K562 (cell line): ENCODE measurements around the gene XPR1. TPM values are rescaled to one million over a fixed set of nuclear protein-coding genes. Genes with fewer than 3 reads are reported as not detected.
A peak's percentile ranks its signal among the peaks of the same experiment; 100 is the strongest.

Experiments used
- MAX ChIP-seq: sonication (generic); formaldehyde crosslinking; IDR thresholded peaks from 2 replicates; pipeline ENCODE4 v1.9.0; 2022; ENCODE audit warnings: mild to moderate bottlenecking, missing genetic modification reagents
- PHF8 ChIP-seq: fragments of 200-600 bp; sonication (generic); IDR thresholded peaks from 2 replicates; pipeline ENCODE4 v1.6.1; 2012; ENCODE audit warnings: mixed run types, mild to moderate bottlenecking, inconsistent platforms, low read length, moderate library complexity, borderline replicate concordance
- PHTF2 ChIP-seq: fragments of 250-450 bp; sonication (Bioruptor Pico); IDR thresholded peaks from 2 replicates; pipeline ENCODE4 v1.5.0; 2021; ENCODE audit warnings: mild to moderate bottlenecking
- POLR2AphosphoS2 ChIP-seq: IDR thresholded peaks from 2 replicates; pipeline ENCODE4 v1.6.1; 2012; ENCODE audit warnings: low read length, improper control_type of control experiment
- PRDM10 ChIP-seq: fragments of 450-650 bp; IDR thresholded peaks from 2 replicates; pipeline ENCODE4 v1.6.1; 2018; ENCODE audit not compliant: partially characterized antibody
- REST ChIP-seq, 2 experiments: fragments of 450-650 bp; formaldehyde crosslinking in 1 of 2; IDR thresholded peaks; 2 replicates each; pipeline versions ENCODE4 v1.4.0 to v1.6.1; 2014 to 2020; ENCODE audit warnings: mild to moderate bottlenecking in 2 of 2, borderline replicate concordance in 1 of 2, low read depth in 1 of 2
- TAF1 ChIP-seq: IDR thresholded peaks from 2 replicates; pipeline ENCODE4 v1.6.1; 2011; ENCODE audit warnings: mild to moderate bottlenecking, low read length, moderate library complexity; ENCODE audit not compliant: insufficient read depth, control insufficient read depth, severe bottlenecking; ENCODE audit errors: extremely low read depth
- UBTF ChIP-seq, 2 experiments: IDR thresholded peaks; 2 replicates each; pipeline ENCODE4 v1.6.1; 2012; ENCODE audit warnings: improper control_type of control experiment in 2 of 2, low read depth in 2 of 2, low read length in 2 of 2, borderline replicate concordance in 1 of 2
- ZNF282 ChIP-seq: sonication (generic); formaldehyde crosslinking; IDR thresholded peaks from 2 replicates; pipeline ENCODE4 v1.8.1; 2023; ENCODE audit warnings: missing genetic modification reagents
- ZNF311 ChIP-seq: fragments of 250-450 bp; sonication (Bioruptor Pico); IDR thresholded peaks from 2 replicates; pipeline ENCODE4 v1.4.0; 2020; ENCODE audit warnings: mild to moderate bottlenecking, moderate library complexity
- polyA plus RNA-seq, 8 experiments: library from polyadenylated mRNA; depleted of rRNA in 4 of 8; stranded (reverse) in 5 of 8; unstranded in 3 of 8; fragments of >200 nt; fragmentation: Nextera tagmentation in 2 of 8; fragmentation: Illumina TruSeq in 1 of 8; extraction: Ambion mirVana in 2 of 8; extraction: Trizol in 1 of 8; gene quantifications; 2 replicates each; pipeline versions ENCODE4 v1.2.1 to v1.2.3, GENCODE V29; 2011 to 2014; ENCODE audit warnings: inconsistent platforms in 1 of 8, missing spikeins in 1 of 8
- total RNA-seq, 7 experiments: library from RNA; depleted of rRNA in 6 of 7; stranded (reverse); fragments of >200 nt in 6 of 7; fragmentation: Illumina TruSeq in 2 of 7; extraction: Trizol in 2 of 7; gene quantifications; 2 replicates each; pipeline versions ENCODE4 v1.2.1 to v1.2.3, GENCODE V29; 2011 to 2021; ENCODE audit warnings: low replicate concordance in 1 of 7

XPR1 gene
- total and polyA plus RNA-seq, 9 of the 15 experiments (the other 6 are each of a cell fraction or from before 2014, with no cell fraction given), result 3.0 to 66.2 (median 38.6) TPM

GRCh38 chr1:180609643-180610555 lies 21.9 kb upstream of the XPR1 start (continued):
- TF ChIP-seq ZNF311 (CRISPR knock-in tag) (0 out of 2 replicates have a peak, but pooled peaks have one; percentile 46), TAF1 (peak; percentile 61), PRDM10 (no peak), MAX (peak; percentile 50; the same call in 1 of the 2 replicates), UBTF (IDR thresholded peaks at IDR 0.05; ENCODE audit: borderline replicate concordance in 1 of 2, low read depth in 2 of 2, low read length in 2 of 2) (0 out of 4 replicates have a peak, but pooled peaks of 1 of the 2 experiments have one; percentile 49), ZNF282 (CRISPR knock-in tag) (no peak), POLR2AphosphoS2 (peak; percentile 29; the same call in 1 of the 2 replicates), PHF8 (peak; percentile 38; the same call in 1 of the 2 replicates), REST (IDR thresholded peaks at IDR 0.05; ENCODE audit: borderline replicate concordance) (peak; percentile 77), REST (CRISPR knock-in tag; IDR thresholded peaks at IDR 0.05; ENCODE audit: low read depth) (peak; percentile 46; the same call in 1 of the 2 replicates), PHTF2 (CRISPR knock-in tag) (no peak)
